Measurements from ENCODE around the gene CR2.
"Not testable (repeated sequence)": the region's sequence is repeated elsewhere in the genome, so short reads cannot be mapped to it uniquely, and the experiment has no call there.

The CR2 gene

GRCh38 chr1:207518608-207519236, 64.6 kb downstream of the CR2 start:
- DNase-seq = no peak

GRCh38 chr1:207519505-207520399, 65.6 kb downstream of the CR2 start:
- no peak for DNase-seq

- DNase-seq = not testable (repeated sequence)
Measured at GRCh38 chr1:207520400-207521345, 66.5 kb downstream of the CR2 start.

GRCh38 chr1:207525239-207525638, 71.1 kb downstream of the CR2 start:
- not testable (repeated sequence) for DNase-seq

- not testable (repeated sequence) for DNase-seq
Measured at GRCh38 chr1:207528401-207528800, 74.3 kb downstream of the CR2 start.

- not testable (repeated sequence) for DNase-seq
Measured at GRCh38 chr1:207536263-207536662, 82.1 kb downstream of the CR2 start.
